Prostate gland (tissue), 2 donors: ENCODE results near the gene NEGR1.

ENCODE experiments used
- CTCF ChIP-seq, 4 experiments: fragments of 200-600 bp in 2 of 4; fragments of 450-650 bp in 2 of 4; sonication (generic) in 2 of 4; IDR thresholded peaks; 1 replicate in 3 of 4; 2 replicates in 1 of 4; pipeline ENCODE4 v1.5.1; 2016 to 2019; ENCODE audit warnings: antibody characterized with exemption in 4 of 4, mild to moderate bottlenecking in 2 of 4, moderate library complexity in 2 of 4
- POLR2A ChIP-seq: fragments of 450-650 bp; IDR thresholded peaks from one replicate; pipeline ENCODE4 v1.6.1; 2016; ENCODE audit warnings: antibody characterized with exemption, mild to moderate bottlenecking

GRCh38 chr1:72056516-72056915 lies 225.8 kb downstream of the NEGR1 start:
- TF ChIP-seq CTCF (IDR thresholded peaks at IDR 0.05) (no peak), POLR2A (no peak)
